ENCODE data around the gene SLC16A3. TPM values are rescaled to one million over a fixed set of nuclear protein-coding genes. Genes with fewer than 3 reads are reported as not detected.

The SLC16A3 gene
- total RNA-seq, 1 experiment from 2014 or later: 355 TPM

DNA sequence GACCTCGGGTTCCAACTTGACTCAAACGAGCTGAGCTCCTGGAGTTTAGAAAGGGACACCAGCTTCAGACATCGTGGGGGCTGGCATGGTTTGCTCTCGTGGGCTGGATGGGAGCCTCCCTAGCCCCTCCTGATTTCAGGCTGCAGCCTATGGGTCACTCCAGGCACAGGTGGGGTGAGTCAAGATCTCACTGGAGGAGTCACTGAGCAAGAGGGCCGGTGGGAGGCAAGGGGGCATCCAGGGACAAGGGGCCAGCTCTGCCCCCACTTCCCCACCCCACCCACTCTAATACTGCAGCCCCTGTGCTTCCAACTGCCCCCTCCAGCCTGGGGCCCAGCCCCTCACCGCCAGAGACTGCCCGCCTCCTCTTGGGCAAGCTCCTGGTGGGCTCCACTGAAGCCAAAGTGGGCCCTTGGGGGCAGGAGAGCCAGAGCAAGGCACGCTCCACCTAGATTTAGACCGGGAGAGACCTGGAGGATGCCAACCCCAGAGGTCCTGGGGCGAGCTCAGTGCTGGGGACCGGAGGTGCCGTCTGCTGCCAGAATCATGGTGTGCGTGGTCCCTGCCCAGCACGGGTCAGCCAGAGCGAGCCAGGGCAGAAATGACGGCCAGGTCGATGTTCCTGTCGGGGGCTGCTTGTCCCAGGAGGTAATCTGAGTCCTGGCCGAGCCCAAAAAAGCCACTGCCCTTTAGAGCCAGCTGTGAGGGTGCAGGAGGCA, 6.4 kb downstream of the SLC16A3 start:
- DNase-seq (ENCODE audit: low read depth): no peak

DNA sequence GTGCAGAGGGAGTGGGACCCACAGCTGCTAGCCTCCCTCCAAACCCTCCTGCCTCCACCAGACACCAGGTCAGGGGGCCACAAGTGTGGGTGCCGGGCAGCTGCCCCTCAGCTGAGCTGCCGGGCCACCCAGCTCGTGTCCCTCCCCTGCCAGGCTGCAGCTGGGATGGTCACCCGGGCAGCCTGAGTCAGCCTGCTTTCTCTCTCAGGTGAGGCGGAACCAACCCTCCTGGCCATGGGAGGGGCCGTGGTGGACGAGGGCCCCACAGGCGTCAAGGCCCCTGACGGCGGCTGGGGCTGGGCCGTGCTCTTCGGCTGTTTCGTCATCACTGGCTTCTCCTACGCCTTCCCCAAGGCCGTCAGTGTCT, 6.9 kb downstream of the SLC16A3 start:
- DNase-seq (ENCODE audit: low read depth): no peak

DNA sequence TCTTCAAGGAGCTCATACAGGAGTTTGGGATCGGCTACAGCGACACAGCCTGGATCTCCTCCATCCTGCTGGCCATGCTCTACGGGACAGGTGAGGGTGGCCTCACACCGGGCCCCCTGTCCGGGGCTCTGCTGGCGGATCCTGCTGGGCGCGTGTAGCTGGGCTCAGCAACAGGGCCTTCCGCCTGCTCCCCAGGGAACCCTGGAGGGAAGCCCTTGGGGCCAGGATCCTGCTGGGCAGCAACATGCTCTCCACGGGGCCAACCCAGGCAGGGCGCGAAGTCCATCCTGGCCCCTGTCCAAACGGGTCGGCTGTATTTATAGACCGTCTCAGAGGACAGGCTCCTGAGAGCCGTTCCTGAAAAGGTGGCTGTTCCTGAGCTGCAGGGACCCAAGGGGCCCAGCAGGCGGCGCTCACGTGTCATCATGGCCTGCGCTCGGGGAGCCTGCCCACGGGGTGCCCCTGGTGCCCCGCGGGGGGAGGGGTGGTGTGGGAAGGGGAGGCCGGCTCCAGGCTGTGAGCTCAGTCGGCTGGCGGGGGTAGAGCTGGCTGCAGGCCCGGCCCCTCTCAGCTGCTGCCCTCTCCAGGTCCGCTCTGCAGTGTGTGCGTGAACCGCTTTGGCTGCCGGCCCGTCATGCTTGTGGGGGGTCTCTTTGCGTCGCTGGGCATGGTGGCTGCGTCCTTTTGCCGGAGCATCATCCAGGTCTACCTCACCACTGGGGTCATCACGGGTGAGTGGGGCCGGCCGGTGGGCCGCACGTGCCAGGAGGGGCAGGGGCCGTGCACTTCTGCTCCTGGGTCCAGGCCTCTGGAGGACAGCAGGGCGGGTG, 7.5 kb downstream of the SLC16A3 start:
- peak; percentile 54 for DNase-seq (ENCODE audit: low read depth)

DNA sequence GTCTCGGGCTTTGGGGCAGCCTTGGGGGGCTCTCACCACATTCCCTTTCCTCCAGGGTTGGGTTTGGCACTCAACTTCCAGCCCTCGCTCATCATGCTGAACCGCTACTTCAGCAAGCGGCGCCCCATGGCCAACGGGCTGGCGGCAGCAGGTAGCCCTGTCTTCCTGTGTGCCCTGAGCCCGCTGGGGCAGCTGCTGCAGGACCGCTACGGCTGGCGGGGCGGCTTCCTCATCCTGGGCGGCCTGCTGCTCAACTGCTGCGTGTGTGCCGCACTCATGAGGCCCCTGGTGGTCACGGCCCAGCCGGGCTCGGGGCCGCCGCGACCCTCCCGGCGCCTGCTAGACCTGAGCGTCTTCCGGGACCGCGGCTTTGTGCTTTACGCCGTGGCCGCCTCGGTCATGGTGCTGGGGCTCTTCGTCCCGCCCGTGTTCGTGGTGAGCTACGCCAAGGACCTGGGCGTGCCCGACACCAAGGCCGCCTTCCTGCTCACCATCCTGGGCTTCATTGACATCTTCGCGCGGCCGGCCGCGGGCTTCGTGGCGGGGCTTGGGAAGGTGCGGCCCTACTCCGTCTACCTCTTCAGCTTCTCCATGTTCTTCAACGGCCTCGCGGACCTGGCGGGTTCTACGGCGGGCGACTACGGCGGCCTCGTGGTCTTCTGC, 8.4 kb downstream of the SLC16A3 start:
- DNase-seq (ENCODE audit: low read depth): no peak

DNA sequence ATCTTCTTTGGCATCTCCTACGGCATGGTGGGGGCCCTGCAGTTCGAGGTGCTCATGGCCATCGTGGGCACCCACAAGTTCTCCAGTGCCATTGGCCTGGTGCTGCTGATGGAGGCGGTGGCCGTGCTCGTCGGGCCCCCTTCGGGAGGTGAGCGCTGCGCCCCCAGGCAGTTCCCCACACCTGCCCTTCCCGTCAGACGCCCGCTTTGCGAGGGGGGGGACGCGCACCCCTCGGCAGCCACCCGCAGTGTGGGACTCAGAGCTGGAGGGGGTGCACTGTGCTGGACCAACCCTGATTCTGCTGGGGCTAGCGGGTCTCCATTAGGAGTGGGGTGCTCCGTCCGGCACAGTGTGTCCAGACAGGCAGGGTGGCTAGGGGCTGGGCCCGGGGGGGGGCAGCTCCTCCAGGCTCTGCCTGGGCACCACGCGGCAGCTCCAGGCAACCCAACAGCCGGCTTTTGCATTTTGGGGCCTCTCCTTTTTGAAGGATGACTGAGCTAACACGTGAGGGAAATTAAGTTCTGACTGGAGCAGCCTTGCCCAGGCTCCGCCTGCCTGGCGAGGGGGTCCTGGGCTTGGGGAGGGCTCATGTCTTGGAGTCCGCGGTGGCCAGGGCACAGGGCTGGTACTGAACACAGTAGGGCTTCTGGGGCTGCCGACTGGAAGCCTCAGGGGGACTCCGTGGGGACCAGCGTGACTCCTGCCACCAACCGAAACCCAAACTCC, 9.1 kb downstream of the SLC16A3 start:
- DNase-seq (ENCODE audit: low read depth): no peak

DNA sequence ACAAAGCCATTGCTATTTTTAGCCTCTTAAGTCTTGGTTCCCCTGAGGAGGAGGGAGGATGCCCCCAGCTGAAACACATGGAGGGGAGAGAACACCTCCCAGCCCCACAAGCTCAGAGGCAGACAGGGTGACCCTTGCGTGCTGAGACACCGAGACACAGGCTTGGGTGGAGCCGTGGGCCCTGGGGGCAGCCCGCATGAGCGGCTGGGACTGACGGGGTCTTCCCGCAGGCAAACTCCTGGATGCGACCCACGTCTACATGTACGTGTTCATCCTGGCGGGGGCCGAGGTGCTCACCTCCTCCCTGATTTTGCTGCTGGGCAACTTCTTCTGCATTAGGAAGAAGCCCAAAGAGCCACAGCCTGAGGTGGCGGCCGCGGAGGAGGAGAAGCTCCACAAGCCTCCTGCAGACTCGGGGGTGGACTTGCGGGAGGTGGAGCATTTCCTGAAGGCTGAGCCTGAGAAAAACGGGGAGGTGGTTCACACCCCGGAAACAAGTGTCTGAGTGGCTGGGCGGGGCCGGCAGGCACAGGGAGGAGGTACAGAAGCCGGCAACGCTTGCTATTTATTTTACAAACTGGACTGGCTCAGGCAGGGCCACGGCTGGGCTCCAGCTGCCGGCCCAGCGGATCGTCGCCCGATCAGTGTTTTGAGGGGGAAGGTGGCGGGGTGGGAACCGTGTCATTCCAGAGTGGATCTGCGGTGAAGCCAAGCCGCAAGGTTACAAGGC, 9.8 kb downstream of the SLC16A3 start:
- DNase-seq (ENCODE audit: low read depth): peak; percentile 50

DNA sequence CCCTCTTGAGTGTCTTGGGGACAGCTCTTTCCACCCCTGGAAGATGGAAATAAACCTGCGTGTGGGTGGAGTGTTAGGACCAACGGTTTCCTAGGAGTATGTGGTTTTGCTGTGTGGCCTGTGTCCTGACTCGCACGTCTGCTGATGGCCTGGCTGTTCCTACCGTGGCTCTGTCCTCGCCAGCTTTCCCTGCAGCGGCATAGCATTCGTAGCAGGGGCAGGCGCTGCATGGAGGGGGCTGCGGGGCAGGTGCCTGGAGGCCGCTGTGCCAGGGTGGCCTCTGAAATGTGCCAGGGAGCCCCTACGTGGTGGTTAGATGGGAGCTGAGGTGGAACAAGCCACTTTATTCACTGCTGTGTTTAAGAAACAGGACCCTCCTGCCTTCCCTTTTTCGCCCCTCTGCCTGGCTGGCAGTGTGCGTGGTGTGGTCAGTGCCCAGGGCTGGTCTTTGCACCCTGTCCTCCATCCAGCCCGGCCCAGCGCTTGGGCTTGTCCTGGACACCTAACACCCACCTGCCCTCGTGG, 10.6 kb downstream of the SLC16A3 start:
- DNase-seq (ENCODE audit: low read depth): no peak

DNA sequence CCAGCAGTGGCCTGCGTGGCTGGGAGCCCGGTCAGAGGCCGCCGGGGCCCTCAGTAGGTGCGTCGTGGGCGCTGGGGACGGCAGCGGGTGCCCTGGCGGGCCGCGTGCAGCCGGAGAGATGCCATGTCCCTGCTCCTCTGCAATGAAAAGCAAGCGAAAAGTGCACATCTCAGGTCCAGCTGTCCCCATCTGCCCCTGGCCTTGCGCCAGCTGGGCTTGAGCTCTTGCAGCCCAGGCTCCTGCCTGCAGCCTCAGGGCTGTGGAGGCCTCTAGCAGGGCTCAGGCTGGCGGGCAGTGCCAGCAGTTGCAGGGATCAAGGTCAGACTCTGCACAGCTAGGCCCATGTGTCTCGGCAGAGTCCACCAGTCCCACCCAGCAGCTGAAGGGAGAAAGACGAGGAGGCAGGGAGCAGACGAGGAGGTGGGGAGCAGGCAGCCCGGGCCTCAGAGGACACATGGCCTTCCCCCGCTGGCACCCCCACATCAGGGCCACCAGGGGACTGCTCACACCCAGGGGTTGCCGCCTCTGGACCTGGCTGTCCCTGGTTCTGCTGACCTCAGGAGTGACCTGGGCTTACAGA, 11.2 kb downstream of the SLC16A3 start:
- no peak for DNase-seq (ENCODE audit: low read depth)

DNA sequence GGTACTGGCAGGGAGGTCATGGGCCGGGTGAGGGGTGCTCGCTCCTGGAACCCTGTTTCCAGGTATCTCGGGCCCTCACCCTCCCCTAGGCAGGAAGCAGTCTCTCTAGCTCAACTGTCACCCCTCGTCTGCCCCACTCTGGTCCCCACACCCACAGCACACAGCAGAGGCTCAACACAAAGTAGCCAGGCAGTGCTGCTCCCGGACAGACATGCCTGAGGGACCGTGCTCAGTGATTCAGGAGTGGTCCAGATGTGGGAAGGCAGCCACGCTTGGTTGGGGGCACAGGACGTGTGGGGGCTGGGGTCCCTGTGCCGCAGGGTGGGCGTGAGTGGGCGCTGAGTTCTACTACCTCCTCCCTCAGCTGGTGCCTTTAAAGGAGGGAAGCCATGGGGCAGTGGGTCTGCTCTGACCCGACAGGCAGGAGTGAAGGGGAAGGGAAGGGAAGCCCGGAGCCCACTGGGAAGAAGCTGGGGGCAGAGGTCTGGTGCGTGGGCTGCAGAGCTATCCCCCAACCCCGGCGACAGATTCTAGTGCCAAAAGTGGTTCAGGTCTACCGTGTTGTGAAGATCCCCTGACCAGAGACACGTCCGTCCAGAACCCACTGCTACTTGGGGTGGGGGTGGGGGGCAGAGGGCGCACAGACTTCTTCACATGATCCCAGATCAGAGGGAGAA, 11.8 kb downstream of the SLC16A3 start:
- DNase-seq (ENCODE audit: low read depth): no peak

DNA sequence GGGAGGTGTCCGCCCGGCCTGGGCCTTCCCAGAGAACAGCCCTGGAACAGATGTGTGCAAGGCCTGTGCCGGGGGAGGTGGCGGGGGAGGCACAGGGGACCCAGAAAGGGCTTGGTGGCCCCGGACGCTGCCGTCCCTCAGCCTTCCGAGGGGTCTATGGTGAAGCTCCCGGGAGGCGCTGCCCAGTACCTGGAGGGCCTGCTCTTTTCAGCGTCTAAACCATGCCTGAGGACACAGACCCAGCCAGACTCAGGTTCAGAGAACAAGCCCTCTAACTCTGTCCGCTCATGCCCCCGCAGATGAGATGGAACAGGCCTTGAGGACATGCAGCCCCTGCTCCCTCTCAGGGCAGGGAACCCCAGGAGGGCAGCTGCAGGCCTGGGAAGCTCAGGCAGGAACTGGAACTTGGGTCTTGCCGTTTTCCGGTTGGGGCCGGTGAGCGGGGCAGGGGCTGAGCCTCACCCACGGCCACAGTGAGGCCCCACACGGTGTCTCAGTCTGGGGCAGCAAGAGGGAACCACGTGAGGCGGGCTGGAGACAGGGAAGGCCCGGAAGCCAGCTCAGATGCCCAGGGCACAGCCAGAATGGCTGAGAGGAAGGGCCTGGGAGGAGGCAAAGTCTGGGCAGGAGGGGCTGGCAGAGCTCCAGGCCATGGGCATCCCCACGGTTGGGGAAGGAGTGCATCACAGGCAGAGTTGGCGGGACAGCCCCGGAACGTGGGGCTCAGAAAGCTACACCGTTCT, 12.5 kb downstream of the SLC16A3 start:
- DNase-seq (ENCODE audit: low read depth): peak; percentile 84

DNA sequence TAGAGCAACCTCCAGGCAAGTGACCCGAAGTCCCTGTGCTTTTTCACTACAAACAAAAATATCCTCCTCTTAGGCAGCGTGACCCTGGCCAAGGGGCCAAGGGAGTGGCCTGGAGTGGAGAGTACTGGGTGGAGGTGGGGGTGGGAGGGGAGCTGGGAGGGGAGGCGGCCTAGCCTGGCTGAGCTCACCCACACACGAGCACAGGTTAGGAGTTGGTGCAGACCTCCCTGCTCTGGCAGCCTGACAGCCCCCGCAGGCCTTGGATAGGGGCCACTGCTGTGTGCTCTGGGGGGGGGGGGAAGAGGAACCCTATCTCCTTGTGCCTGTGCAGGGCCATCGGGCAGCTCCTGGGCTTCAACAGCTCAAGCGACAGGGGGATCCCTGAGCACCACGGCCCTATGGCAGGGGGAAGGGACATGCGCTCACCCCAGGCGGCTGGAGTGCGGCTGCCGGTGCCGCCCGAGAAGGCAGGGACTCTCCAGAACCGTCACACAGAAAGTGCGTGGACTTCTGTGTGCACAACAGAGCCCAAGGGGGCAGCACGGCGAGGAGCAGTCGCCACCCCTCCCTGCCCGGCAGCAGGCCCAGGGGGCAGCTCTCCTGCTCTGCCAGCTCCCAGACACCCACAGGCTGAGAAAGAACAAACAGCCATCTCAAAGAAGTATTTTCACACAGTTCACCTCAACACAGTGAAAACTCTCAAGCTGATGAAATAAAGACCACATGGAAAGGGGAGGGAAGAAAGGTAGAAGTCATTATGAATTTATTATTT, 13.3 kb downstream of the SLC16A3 start:
- DNase-seq (ENCODE audit: low read depth): no peak

DNA sequence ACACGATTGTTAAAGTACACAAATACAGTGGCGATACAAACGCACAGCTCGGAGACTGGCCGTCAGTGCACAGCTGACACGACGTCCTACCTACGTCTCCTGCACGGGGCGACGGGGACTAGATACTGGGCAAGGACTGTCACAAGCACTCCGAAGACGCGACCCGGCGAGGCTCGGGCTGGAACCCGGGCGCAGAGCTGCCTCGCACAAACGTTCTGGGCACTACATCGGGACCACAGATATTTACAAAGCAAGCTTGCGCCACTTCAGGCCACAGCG, 13.8 kb downstream of the SLC16A3 start:
- DNase-seq (ENCODE audit: low read depth): no peak

DNA sequence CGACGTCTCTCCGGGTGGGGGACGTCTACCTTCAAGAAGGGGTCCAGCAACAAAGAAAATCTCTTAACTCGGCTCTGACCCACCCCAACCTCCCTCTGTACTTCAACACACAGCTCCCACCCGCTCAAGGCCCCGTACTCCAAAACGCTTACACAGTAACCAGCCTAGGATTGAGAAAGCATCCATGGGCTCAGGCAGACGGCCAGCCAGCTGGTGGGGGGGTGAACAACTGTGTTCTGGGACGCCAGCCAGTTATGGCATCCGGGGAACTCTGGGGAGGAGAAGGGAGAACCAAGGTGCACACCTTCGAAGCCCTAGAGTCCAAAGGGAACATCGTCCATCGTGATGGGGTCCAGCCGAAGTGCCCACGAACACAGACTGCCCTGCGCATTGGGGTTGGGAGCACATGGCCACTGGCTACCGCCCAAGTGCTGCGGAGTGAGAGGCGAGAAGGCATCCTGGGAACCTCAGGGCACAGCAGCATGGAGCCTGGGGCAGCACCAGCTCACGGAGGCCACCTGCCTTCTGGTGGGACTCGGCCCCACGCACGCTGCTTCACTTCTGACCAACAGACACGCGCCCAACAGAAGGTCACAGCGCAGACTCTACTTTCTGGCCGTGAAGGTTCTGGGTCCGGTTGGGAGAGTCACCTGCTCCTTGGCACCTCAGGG, 14.3 kb downstream of the SLC16A3 start:
- peak; percentile 56 for DNase-seq (ENCODE audit: low read depth)

DNA sequence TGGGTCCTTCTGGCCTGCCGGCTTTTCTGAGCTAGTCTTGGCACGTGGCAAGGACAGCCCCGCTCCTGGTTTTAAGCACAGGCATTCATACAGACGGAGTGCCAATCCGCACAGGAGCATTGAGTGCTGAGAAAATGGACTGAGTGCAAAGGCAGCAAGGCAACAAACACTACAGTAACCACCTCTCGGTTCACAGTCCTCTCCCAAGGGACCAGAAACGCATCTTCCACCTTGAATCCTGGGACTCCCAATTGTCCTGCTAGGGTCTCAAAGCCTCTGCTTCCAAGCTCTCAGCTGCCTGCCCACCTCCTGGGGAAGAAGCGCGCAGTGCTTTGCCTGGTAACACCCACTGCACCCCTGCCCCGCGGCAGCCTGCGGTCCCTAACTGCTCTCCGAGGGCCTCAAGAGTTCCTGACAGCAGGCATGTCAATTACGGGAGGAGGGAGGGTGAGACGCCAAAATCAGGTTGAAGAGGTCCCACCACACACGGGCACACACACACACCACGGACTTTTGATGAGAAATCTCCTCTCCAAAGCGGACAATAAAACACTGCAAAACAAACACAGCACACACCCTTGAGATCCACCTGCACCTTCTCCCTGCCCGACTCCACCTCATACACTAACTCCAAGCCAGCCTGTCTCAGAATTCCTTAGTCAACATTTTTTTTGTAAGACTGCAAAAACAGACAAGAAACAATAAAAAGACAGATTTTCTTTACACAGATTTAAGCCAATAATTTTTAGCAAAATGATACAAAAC, 15.0 kb downstream of the SLC16A3 start:
- DNase-seq (ENCODE audit: low read depth): no peak

DNA sequence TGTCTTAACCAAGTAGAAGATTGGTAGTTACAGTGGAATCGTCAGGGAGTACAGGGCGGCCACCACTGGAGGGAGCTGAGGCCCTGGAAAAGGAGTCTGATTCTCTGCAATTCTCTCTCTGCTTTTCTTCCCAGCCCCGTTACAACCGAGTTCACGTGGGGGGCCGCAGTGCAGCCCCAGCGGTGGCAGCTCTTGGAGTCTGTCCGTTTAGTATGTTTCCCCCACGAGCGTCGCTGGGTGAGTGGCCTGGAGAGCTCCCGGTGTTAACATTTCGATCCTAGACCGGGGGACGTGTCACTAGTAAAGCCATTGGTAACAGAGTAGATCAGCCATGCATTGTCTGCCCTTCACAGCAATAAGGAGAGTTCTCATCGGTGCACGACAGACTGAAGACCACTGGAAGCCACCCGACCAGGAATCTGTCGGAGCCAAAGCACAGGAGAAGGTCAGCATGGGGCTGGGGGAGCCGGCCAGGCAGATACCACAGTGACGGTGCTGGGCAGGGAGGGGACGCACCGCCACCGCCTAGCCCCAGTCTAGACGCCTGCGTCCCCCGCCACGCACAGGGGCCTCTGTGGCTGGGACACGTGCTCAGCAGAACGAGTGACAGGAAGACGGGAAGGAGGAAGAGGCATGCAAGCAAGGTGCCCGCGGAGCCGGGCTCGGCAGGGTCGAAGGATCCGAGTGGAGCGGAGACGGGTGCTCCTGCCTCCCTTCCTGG, 15.7 kb downstream of the SLC16A3 start:
- peak; percentile 51 for DNase-seq (ENCODE audit: low read depth)

Measured in HT1080 (cell line).